KOPT-K1 (cell line): ENCODE data around the gene ZNF827.

Source experiments
- H3K27ac ChIP-seq: fragments of 200-600 bp; sonication (generic); 2 replicates; pipeline ENCODE4 v1.5.1; 2016; ENCODE audit warnings: antibody characterized with exemption, mild to moderate bottlenecking, low read depth, low read length; ENCODE audit not compliant: poor library complexity, severe bottlenecking
- H3K36me3 ChIP-seq: fragments of 200-600 bp; sonication (generic); 2 replicates; pipeline ENCODE4 v1.5.1; 2017; ENCODE audit warnings: antibody characterized with exemption, mild to moderate bottlenecking, low read length, moderate library complexity; ENCODE audit not compliant: insufficient read depth
- H3K9me3 ChIP-seq: fragments of 200-600 bp; sonication (generic); 2 replicates; pipeline ENCODE4 v1.5.1; 2017; ENCODE audit warnings: antibody characterized with exemption, low read length, mild to moderate bottlenecking; ENCODE audit not compliant: insufficient read depth, poor library complexity, severe bottlenecking

ZNF827 gene

GRCh38 chr4:145884775-145885174 lies 53.8 kb downstream of the ZNF827 start:
- H3K36me3 ChIP-seq: peaks cover 10% of the 10 kb centered on the region; the same call in 1 of the 2 replicates
- H3K27ac ChIP-seq: no peak overlapping the region
- no peaks in the 10 kb centered on the region for H3K9me3 ChIP-seq

- Histone ChIP-seq H3K9me3 (no peaks in the 10 kb centered on the region), H3K27ac (no peak overlapping the region), H3K36me3 (peaks cover 10% of the 10 kb centered on the region; the same call in 1 of the 2 replicates)
Observed at GRCh38 chr4:145883101-145883694, 55.4 kb downstream of the ZNF827 start.

- H3K36me3 ChIP-seq: peaks cover 10% of the 10 kb centered on the region; the same call in 1 of the 2 replicates
- no peak overlapping the region for H3K27ac ChIP-seq
- H3K9me3 ChIP-seq: no peaks in the 10 kb centered on the region
Observed at GRCh38 chr4:145882604-145883003, 56.0 kb downstream of the ZNF827 start.

DNA sequence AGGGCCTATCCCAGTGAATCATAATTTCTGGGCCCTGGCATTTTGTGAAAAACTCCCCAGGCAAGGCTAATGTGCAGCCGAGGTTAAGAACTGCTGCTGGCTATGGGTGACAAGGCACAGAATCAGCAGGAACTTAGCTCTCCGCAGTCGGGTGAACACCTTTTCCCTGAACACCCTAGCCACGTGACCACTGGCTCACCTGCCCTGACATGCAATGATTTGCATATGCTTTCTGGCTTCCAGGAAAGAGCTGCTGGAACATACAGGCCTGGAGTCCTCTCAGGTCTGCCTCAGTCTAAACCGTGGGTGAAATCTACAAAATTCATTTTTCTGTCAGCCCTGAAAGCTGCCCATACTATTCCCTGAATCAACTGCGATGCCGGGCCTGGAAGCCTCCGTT lies 56.6 kb downstream of the ZNF827 start:
- Histone ChIP-seq H3K9me3 (no peaks in the 10 kb centered on the region), H3K27ac (peak overlapping the region; percentile 7), H3K36me3 (peaks cover 10% of the 10 kb centered on the region; the same call in 1 of the 2 replicates)

DNA sequence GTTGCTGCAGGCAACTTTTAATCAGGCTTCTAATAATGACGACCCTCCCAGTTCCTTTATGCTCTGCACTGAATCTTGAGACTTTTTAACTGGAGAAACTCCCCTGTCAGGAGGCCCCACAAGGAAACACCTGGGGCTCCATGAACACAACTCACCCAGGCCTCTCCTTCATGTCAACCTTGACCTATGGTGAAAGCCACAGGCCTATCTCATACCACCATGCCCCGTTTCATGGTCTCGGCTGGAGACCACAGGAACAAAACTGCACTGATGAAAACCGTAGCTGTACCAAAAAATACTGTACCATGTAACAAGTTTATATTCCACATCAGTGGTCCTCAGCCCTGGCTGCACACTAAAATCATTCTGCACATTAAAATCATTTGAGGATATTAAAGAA lies 57.0 kb downstream of the ZNF827 start:
- Histone ChIP-seq H3K27ac (peak overlapping the region; percentile 7), H3K9me3 (no peaks in the 10 kb centered on the region), H3K36me3 (peaks cover 10% of the 10 kb centered on the region; the same call in 1 of the 2 replicates)

DNA sequence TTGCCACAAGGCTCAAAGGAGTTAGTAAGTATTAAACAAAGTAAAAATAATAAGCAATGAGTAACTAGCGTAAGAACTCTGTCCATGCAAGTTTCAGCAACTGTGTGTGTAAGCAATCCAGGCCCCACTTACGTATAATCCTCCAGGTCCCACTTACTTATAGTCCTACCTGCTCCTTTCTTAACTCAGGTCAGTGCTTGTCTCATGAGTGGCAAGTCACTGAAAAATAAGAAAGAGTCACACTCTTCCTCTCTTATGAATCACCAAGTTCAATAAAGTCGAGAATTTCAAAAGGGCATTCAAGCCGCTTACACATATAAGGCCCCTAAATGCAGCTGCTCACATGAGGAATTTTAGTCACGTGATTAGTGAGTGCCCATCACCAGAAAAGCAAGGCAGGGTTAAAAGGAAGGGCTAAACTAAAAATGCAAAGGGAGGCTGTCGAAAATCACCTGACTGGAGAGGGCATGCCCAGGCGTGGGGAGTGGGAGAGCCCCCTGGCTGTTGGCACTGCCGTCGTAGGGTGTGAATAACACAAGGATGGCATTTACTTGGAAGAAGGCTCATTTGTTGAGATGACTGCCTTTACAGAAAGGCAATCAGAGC lies 58.2 kb downstream of the ZNF827 start:
- Histone ChIP-seq H3K9me3 (no peaks in the 10 kb centered on the region), H3K27ac (no peak overlapping the region), H3K36me3 (peaks cover 4% of the 10 kb centered on the region; the same call in 1 of the 2 replicates)

DNA sequence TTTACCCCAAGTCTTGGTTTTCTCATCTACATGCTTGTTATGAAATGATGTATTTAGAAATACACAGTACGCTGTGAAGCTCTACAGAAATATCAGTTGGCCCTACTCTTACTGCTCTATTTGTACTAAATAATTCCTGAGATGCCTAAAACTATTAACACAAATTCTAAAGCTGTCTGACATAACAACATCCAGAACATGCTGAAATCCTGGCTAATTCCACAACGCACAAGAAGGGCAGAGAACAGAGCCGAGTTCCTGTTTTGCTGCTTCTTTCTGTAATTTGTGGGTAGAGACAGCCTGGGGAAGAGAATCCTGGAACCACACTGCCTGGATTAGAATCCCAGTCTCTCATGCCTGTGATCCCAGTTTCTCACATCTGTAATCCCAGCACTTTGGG lies 59.0 kb downstream of the ZNF827 start:
- Histone ChIP-seq H3K27ac (no peak overlapping the region), H3K9me3 (no peaks in the 10 kb centered on the region), H3K36me3 (no peaks in the 10 kb centered on the region)

- Histone ChIP-seq H3K9me3 (no peaks in the 10 kb centered on the region), H3K36me3 (no peaks in the 10 kb centered on the region), H3K27ac (no peak overlapping the region)
Observed at GRCh38 chr4:145878501-145879435, 59.9 kb downstream of the ZNF827 start.

DNA sequence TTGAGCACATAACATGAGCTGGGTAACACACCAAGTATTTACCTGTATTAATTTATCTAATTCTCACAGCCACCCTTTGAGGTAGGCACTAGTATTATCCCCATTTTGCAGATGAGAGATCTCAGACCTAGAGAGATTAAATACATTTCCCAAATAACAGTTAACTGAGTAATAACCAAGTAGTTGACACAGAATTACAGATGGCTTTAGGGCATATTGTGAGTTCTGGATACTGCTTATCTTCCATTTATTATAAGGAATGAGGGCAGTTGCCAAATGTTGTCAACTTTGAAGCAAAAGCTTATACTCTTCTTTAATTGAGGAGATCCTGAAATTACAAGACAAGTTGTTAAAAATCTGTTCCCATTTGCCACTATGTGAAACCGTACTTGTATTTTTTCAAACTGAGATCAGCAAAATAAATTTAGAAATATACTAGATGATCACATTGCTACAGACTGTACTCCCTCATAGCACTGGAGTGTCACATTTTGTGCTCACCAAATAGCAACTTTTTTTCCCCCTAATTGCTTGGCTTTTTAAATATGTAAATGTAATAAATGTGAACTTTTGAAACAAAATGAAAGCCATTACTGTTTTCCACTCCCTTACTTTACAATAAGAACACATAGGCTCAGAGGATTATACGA lies 62.0 kb downstream of the ZNF827 start:
- Histone ChIP-seq H3K36me3 (no peaks in the 10 kb centered on the region), H3K27ac (no peak overlapping the region), H3K9me3 (no peaks in the 10 kb centered on the region)

- H3K27ac ChIP-seq: no peak overlapping the region
- no peaks in the 10 kb centered on the region for H3K36me3 ChIP-seq
- no peaks in the 10 kb centered on the region for H3K9me3 ChIP-seq
Observed at GRCh38 chr4:145873901-145874300, 64.7 kb downstream of the ZNF827 start.

GRCh38 chr4:145871209-145871608 lies 67.4 kb downstream of the ZNF827 start:
- Histone ChIP-seq H3K27ac (no peak overlapping the region), H3K36me3 (no peaks in the 10 kb centered on the region), H3K9me3 (no peaks in the 10 kb centered on the region)

DNA sequence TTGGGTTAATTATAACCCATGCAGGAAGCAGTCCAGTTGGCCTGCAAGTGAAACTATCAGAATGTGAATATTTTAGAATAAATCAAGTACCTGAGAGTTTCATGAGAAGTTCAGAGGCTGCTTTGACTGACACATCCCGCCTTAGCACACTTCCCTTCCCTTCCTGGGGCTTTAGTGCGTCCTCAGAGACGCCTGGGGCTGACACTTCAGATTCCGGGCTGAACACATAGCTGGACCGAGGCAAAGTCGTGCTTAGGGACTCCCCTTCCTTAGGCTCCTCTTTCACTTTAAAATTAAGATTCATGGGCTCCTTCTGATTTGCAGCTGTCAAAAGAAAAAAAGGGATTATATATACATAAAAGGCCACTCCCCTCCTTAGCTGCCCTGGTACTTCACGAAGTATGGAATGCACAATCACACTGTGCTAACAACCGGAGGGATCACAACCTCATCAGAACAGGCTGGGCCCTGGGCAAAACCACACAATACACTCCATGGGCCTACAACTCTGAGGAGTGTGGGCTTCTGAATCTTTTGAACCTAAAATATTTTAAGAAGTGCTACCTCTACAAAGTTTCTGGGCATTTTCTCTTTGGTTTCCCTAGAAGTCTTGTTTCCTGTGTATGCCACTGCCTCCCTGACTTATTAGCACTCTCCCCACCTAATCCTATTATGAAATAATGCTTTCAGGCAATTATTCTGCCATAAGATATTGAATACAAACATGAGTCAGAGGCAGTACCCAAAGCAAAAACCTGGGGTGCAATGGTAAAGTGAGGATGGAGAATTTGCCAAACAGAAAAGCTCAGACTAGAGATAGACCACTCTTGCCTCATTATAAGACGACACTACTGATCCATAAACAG lies 68.2 kb downstream of the ZNF827 start:
- Histone ChIP-seq H3K36me3 (no peaks in the 10 kb centered on the region), H3K27ac (no peak overlapping the region)

DNA sequence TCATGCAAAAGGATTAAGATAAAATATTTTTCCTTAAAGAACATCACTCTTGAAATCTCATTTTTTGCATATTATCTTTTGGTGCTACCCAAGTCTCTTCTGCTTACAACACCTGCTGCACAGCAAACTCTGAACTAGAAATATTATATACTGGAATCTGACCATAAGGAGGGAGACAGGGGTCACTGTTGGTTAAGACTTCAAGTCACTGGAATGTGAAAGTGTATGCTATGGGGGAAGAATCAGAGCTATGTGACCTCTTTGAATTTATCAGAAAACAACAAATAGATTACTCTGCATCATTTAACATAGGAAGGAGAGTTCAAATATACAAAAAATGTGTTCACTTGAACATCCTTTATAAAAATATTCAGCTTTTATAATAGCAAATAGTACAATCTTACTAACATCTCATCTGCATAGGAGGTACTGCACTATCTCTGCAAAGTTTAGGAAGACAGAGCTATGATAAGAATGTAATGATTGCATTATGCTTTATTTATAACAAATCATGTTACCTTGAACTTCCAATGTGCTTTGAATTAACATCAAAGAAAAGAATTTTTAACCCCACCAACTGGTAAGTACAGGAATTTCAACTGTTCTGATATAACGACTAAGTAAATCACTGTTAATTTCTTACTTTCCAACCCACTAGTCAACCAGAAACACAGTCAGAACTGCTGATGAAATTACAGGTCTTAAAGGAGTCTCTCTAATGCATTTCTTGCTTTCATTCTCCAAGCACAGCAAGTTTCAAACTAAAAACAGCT lies 69.8 kb downstream of the ZNF827 start:
- Histone ChIP-seq H3K27ac (no peak overlapping the region), H3K9me3 (no peaks in the 10 kb centered on the region), H3K36me3 (no peaks in the 10 kb centered on the region)

More for the DNA sequence above, 68.2 kb downstream of the ZNF827 start:
- H3K9me3 ChIP-seq: no peaks in the 10 kb centered on the region
